Endothelial cell of umbilical vein (primary cell): ENCODE data around the gene KCNAB2. TPM values are rescaled to one million over a fixed set of nuclear protein-coding genes. Genes with fewer than 3 reads are reported as not detected.

ENCODE experiments used
- BruUV-seq: library from RNA; stranded (reverse); fragments of 400-500 nt; replicated peaks from 2 replicates; lab custom pipeline; 2021; lab: Mats Ljungman, UMichigan
- CTCF ChIA-PET: fragments of 300-600, 350-600 bp; sonication (Branson Sonifier 250); formaldehyde crosslinking; loops from one replicate; lab custom pipeline; 2021; ENCODE audit warnings: antibody characterized with exemption, inconsistent platforms; lab: Charles Lee
- POLR2A ChIA-PET: fragments of 300-600, 350-600 bp; sonication (Branson Sonifier 250); formaldehyde crosslinking; loops from one replicate; lab custom pipeline; 2021; ENCODE audit warnings: antibody characterized with exemption, inconsistent platforms; lab: Charles Lee
- DNase-seq: peaks from one replicate; pipeline ENCODE4 v3.0.0-alpha.2; 2011; ENCODE audit warnings: low read depth, low spot score
- FAIRE-seq: peaks from 2 replicates; lab custom pipeline; 2011; peaks lifted over from hg19 to GRCh38; lab: Jason Lieb, UNC
- H2AFZ ChIP-seq: 2 replicates; pipeline ENCODE4 v1.6.0; 2012; ENCODE audit warnings: low read depth, low read length, control low read depth, inconsistent platforms
- H3K27ac ChIP-seq: 2 replicates; pipeline ENCODE4 v1.5.1; 2011; ENCODE audit warnings: low read depth, mild to moderate bottlenecking, control low read depth, low read length, moderate library complexity; ENCODE audit not compliant: insufficient read depth
- H3K27me3 ChIP-seq, 2 experiments: 2 replicates each; pipeline versions ENCODE4 v1.6.0 to v1.6.1; 2011; ENCODE audit warnings: low read length in 2 of 2, mixed read lengths in 1 of 2; ENCODE audit not compliant: control insufficient read depth in 2 of 2, insufficient read depth in 2 of 2
- H3K36me3 ChIP-seq, 2 experiments: 2 replicates in 1 of 2; 3 replicates in 1 of 2; pipeline ENCODE4 v1.5.1; 2011; ENCODE audit warnings: low read length in 2 of 2, mild to moderate bottlenecking in 1 of 2, moderate library complexity in 1 of 2; ENCODE audit not compliant: control insufficient read depth in 2 of 2, insufficient read depth in 2 of 2; ENCODE audit errors: extremely low read depth in 1 of 2
- H3K4me1 ChIP-seq: 3 replicates; pipeline ENCODE4 v1.5.1; 2011; ENCODE audit warnings: mild to moderate bottlenecking, low read length; ENCODE audit not compliant: control insufficient read depth, insufficient read depth; ENCODE audit errors: extremely low read depth
- H3K4me2 ChIP-seq: 2 replicates; pipeline ENCODE4 v1.6.1; 2011; ENCODE audit warnings: low read length, control low read depth, mixed read lengths; ENCODE audit not compliant: insufficient read depth
- H3K4me3 ChIP-seq, 3 experiments: fragments of 200-600 bp in 1 of 3; sonication (generic), shearing (Covaris generic) in 1 of 3; replicated peaks in 1 of 3; 2 replicates each; pipeline ENCODE4 v1.5.1; 2011 to 2016; ENCODE audit warnings: control low read depth in 3 of 3, low read length in 3 of 3, mild to moderate bottlenecking in 2 of 3, inconsistent platforms in 1 of 3, low read depth in 1 of 3, moderate library complexity in 1 of 3; ENCODE audit not compliant: insufficient read depth in 1 of 3
- H3K79me2 ChIP-seq: 2 replicates; pipeline ENCODE4 v1.6.0; 2012; ENCODE audit warnings: low read length, inconsistent platforms; ENCODE audit not compliant: control insufficient read depth, insufficient read depth
- H3K9ac ChIP-seq: replicated peaks from 2 replicates; pipeline ENCODE3; 2011; ENCODE audit warnings: low read length, control low read depth; ENCODE audit not compliant: insufficient read depth; ENCODE audit errors: extremely low read depth
- H3K9me1 ChIP-seq: replicated peaks from 3 replicates; pipeline ENCODE4 v1.6.0; 2011; ENCODE audit warnings: mild to moderate bottlenecking, low read length; ENCODE audit not compliant: control insufficient read depth, insufficient read depth; ENCODE audit errors: extremely low read depth
- H3K9me3 ChIP-seq: replicated peaks from 2 replicates; pipeline ENCODE4 v1.5.1; 2012; ENCODE audit warnings: low read length, inconsistent platforms; ENCODE audit not compliant: control insufficient read depth, insufficient read depth
- H4K20me1 ChIP-seq: replicated peaks from 2 replicates; pipeline ENCODE3; 2011; ENCODE audit warnings: mild to moderate bottlenecking, low read length; ENCODE audit not compliant: control insufficient read depth, insufficient read depth; ENCODE audit errors: extremely low read depth
- EZH2 ChIP-seq: IDR thresholded peaks from 2 replicates; pipeline ENCODE4 v1.6.1; 2012; ENCODE audit warnings: borderline replicate concordance, low read depth, mild to moderate bottlenecking, moderate library complexity, low read length, inconsistent platforms; ENCODE audit not compliant: severe bottlenecking
- FOS ChIP-seq: IDR thresholded peaks from 2 replicates; pipeline ENCODE4 v1.6.1; 2011; ENCODE audit warnings: mild to moderate bottlenecking, low read length, moderate library complexity, borderline replicate concordance; ENCODE audit not compliant: insufficient read depth
- GATA2 ChIP-seq: IDR thresholded peaks from 2 replicates; pipeline ENCODE4 v1.7.0; 2011; ENCODE audit warnings: low read depth, mild to moderate bottlenecking, moderate library complexity, mixed read lengths, low read length; ENCODE audit not compliant: insufficient read length, insufficient read depth
- JUN ChIP-seq: IDR thresholded peaks from 2 replicates; pipeline ENCODE4 v1.6.1; 2011; ENCODE audit warnings: borderline replicate concordance, low read depth; ENCODE audit not compliant: insufficient read length, insufficient read depth
- MYC ChIP-seq: IDR thresholded peaks from one replicate; pipeline ENCODE4 v1.6.1; 2011; ENCODE audit warnings: mild to moderate bottlenecking, low read depth, low read length
- POLR2A ChIP-seq: IDR thresholded peaks from 2 replicates; pipeline ENCODE4 v1.6.1; 2012; ENCODE audit warnings: low read depth, mild to moderate bottlenecking, control low read depth, low read length
- POLR2AphosphoS5 ChIP-seq: IDR thresholded peaks from 2 replicates; pipeline ENCODE4 v1.6.1; 2012; ENCODE audit warnings: low read depth, mild to moderate bottlenecking, control low read depth, low read length, moderate library complexity; ENCODE audit not compliant: insufficient read depth
- dilution Hi-C: fragments of 300-500 bp; cut with MboI; formaldehyde crosslinking; loops from one replicate; pipeline ENCODE4 v1.15.0; 2019; ENCODE audit warnings: low sequenced_read_pairs; ENCODE audit not compliant: extremely low pct_ligation_motif_present
- intact Hi-C: fragments of 100-400 bp; cut with micrococcal nuclease; formaldehyde crosslinking; loops from one replicate; pipeline ENCODE4 v1.10.0; 2022
- polyA plus RNA-seq, 4 experiments: library from polyadenylated mRNA; depleted of rRNA in 3 of 4; stranded (reverse) in 3 of 4; unstranded in 1 of 4; fragments of >200 nt; gene quantifications; 2 replicates each; pipeline versions ENCODE4 v1.2.1 to v1.2.3, GENCODE V29; 2011 to 2012; ENCODE audit warnings: missing spikeins in 1 of 4
- total RNA-seq: library from RNA; stranded (reverse); gene quantifications from 2 replicates; pipeline ENCODE4 v1.2.3, GENCODE V29; 2021
- TF ChIP-seq, protein P1 (sequence below): IDR thresholded peaks from 2 replicates; pipeline ENCODE4 v1.6.1; 2011; ENCODE audit not compliant: insufficient read depth, insufficient read length
- TF ChIP-seq, protein P2 (sequence below), 2 donors: IDR thresholded peaks; 1 replicate in 1 of 2; 2 replicates in 1 of 2; pipeline ENCODE4 v1.5.1; 2011; ENCODE audit warnings: low read length in 2 of 2, mild to moderate bottlenecking in 2 of 2, moderate library complexity in 2 of 2, control low read depth in 1 of 2, inconsistent platforms in 1 of 2, low read depth in 1 of 2; ENCODE audit not compliant: insufficient read depth in 1 of 2; ENCODE audit errors: extremely low read depth in 1 of 2

Gene KCNAB2
- total and polyA plus RNA-seq, 2 donors (not counting 3 experiments of a cell fraction or from before 2014, with no cell fraction given): 2.4 to 3.8 TPM

DNA sequence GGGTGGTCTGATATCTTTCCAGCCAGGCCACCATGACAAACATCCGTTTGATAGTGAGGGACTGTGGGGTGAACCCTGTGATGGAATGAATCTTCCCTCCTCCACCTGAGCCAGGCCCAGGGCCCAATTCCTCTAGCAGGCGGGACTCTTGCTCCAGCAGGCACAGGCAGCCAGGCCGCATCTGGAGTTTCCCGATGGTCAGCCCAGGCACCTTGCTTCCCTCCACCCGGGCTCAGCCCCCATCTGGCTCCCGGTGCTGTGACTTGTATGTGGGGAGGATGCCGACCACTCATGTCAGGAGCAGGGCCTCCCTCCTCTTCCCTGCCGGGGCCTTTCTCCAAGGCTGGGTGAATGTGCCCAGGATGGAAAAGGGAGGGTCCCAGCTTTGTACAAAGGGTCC is 21.0 kb downstream of the KCNAB2 start:
- Histone ChIP-seq H3K4me1 (peaks cover 7% of the 10 kb centered on the region), H3K27ac (no peak overlapping the region), H3K9me3 (no peaks in the 10 kb centered on the region), H3K4me3 (no peak overlapping the region), H3K79me2 (no peaks in the 10 kb centered on the region), H4K20me1 (no peaks in the 10 kb centered on the region), H3K4me2 (no peak overlapping the region), H3K9ac (no peak overlapping the region), H3K36me3 (no peaks in the 10 kb centered on the region), H3K9me1 (no peaks in the 10 kb centered on the region), H3K27me3 (no peaks in the 10 kb centered on the region), H2AFZ (no peak overlapping the region)
- no TSS peak for BruUV-seq
- ChIA-PET CTCF (interaction anchor here (0.9 to 1.8 kb wide), 3 partner anchors 8 to 32 kb away, joined by 4 to 6 read pairs (median 5); no protein-coding TSS in a partner anchor), POLR2A (no interaction called here)
- dilution Hi-C loops: no loop called here
- no peak for DNase-seq
- FAIRE-seq: no peak
- TF ChIP-seq, protein P1, sequence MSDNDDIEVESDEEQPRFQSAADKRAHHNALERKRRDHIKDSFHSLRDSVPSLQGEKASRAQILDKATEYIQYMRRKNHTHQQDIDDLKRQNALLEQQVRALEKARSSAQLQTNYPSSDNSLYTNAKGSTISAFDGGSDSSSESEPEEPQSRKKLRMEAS: no peak
- TF ChIP-seq POLR2A: no peak
- TF ChIP-seq EZH2: no peak
- TF ChIP-seq JUN: no peak
- TF ChIP-seq POLR2AphosphoS5: no peak
- no peak for TF ChIP-seq MYC
- TF ChIP-seq, protein P2, sequence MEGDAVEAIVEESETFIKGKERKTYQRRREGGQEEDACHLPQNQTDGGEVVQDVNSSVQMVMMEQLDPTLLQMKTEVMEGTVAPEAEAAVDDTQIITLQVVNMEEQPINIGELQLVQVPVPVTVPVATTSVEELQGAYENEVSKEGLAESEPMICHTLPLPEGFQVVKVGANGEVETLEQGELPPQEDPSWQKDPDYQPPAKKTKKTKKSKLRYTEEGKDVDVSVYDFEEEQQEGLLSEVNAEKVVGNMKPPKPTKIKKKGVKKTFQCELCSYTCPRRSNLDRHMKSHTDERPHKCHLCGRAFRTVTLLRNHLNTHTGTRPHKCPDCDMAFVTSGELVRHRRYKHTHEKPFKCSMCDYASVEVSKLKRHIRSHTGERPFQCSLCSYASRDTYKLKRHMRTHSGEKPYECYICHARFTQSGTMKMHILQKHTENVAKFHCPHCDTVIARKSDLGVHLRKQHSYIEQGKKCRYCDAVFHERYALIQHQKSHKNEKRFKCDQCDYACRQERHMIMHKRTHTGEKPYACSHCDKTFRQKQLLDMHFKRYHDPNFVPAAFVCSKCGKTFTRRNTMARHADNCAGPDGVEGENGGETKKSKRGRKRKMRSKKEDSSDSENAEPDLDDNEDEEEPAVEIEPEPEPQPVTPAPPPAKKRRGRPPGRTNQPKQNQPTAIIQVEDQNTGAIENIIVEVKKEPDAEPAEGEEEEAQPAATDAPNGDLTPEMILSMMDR (IDR thresholded peaks at IDR 0.05; ENCODE audit: extremely low read depth in 1 of 2, insufficient read depth in 1 of 2, low read depth in 1 of 2, low read length in 2 of 2): no peak
- no peak for TF ChIP-seq GATA2
- no peak for TF ChIP-seq FOS
- intact Hi-C loops: no loop called here
